Measurements from ENCODE around the gene CALM3. TPM values are rescaled to one million over a fixed set of nuclear protein-coding genes. Genes with fewer than 3 reads are reported as not detected.
"Not testable (repeated sequence)": the region's sequence is repeated elsewhere in the genome, so short reads cannot be mapped to it uniquely, and the experiment has no call there.

Gene CALM3
- polyA plus RNA-seq, 4 donors: 189 to 429 (median 298) TPM

DNA sequence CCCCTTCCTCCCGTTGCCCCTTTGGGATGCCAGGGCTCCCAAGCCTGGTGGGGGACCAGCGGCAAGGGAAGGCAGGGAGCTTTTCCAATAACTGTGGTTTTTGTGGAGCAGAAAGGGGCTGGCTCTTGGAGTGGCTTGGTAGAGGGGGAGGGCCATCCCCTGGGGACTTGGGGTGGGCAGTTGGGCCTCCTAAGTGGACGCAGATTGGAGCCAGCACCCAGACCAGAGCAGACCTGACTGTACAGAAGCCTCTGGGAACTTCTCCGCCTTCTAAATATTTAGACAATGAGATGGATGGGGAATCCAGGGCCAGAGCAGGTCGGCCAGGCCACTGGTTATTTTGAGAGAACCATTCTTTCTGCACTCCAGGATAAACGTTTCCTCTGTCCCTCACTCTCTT is 19.6 kb downstream of the CALM3 start:
- DNase-seq (no peak), FAIRE-seq (no peak)
- Histone ChIP-seq H3K4me1 (ENCODE audit: control insufficient read depth in 3 of 3, insufficient read depth in 2 of 3, low read depth in 1 of 3, low read length in 2 of 3) (peaks cover 0 to 17% (median 5%) of the 10 kb centered on the region in 3 donors), H3K4me3 (ENCODE audit: low read depth in 1 of 3, low read length in 3 of 3) (peak overlapping the region in 1 of 3 donors; percentile 8), H3K36me3 (ENCODE audit: control insufficient read depth in 3 of 3, insufficient read depth in 2 of 3, low read depth in 1 of 3, low read length in 3 of 3) (no peaks in the 10 kb centered on the region), H3K27ac (ENCODE audit: low read depth in 1 of 3, low read length in 2 of 3) (peak overlapping the region in 2 of 3 donors; percentile 52 to 74), H3K27me3 (ENCODE audit: control insufficient read depth in 3 of 3, insufficient read depth in 3 of 3, low read length in 3 of 3) (peaks cover 0 to 36% (median 0%) of the 10 kb centered on the region in 3 donors), H3K9me3 (ENCODE audit: control insufficient read depth in 2 of 2, insufficient read depth in 1 of 2, low read depth in 1 of 2, low read length in 1 of 2) (no peaks in the 10 kb centered on the region)
- 49 to 57% (median 55%) methylated on average over 5 to 6 of the region's 6 CpGs for WGBS, 3 donors

DNA sequence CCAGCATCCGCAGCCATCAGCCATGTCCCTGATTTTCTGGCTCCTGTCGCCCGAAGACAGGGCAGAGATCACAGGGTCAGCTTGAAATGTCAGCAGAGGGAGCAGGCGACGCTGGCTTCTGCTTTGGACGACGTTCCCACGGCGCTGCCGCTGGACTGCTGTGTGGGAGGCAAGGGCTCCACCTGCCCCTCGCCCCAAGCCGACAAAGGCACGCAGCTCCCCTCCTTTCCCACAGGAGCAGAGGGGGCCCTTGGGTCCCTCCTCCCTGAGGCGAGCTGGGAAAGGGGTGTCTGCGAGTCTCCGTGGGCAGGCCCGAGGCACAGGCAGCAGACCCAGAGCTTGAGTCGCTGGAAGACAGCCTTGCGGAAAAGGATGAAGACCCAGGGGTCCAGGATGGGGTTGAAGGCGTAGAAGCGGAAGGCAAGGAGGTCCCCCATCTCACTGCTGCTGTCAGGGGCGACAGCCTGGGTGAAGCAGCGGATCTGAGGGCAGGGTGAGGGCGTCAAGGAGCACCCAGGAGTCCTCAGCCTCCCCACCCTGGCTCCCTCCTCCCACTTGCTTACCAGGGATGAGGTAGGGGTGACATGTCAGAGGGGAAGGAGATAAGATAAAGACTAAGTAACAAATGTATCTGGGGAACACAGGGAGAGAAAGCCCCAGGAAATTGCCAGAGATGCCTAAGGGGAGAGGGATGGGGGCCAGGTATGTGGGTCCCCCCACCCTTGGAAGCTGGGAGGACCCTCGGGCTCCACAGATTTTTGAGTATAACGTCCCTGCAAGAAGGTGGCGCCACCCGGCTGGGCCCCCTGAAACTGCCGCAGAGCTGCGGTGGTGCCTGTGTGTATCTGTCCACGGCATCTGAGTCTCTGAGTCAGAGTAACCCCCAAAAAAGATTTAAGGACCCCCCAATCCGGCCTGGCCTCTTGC is 20.3 kb downstream of the CALM3 start:
- Histone ChIP-seq H3K27me3 (ENCODE audit: control insufficient read depth in 3 of 3, insufficient read depth in 3 of 3, low read length in 3 of 3) (peaks cover 0 to 36% (median 0%) of the 10 kb centered on the region in 3 donors), H3K9me3 (ENCODE audit: control insufficient read depth in 2 of 2, insufficient read depth in 1 of 2, low read depth in 1 of 2, low read length in 1 of 2) (no peaks in the 10 kb centered on the region), H3K36me3 (ENCODE audit: control insufficient read depth in 3 of 3, insufficient read depth in 2 of 3, low read depth in 1 of 3, low read length in 3 of 3) (no peaks in the 10 kb centered on the region), H3K4me3 (ENCODE audit: low read depth in 1 of 3, low read length in 3 of 3) (peak overlapping the region in 1 of 3 donors; percentile 8), H3K27ac (ENCODE audit: low read depth in 1 of 3, low read length in 2 of 3) (peak overlapping the region in 2 of 3 donors; percentile 52 to 74), H3K4me1 (ENCODE audit: control insufficient read depth in 3 of 3, insufficient read depth in 2 of 3, low read depth in 1 of 3, low read length in 2 of 3) (peaks cover 0 to 17% (median 5%) of the 10 kb centered on the region in 3 donors)
- DNase-seq (no peak), FAIRE-seq (no peak)
- WGBS, 3 donors: 43 to 53% (median 53%) methylated on average over 32 of the region's 32 CpGs

DNA sequence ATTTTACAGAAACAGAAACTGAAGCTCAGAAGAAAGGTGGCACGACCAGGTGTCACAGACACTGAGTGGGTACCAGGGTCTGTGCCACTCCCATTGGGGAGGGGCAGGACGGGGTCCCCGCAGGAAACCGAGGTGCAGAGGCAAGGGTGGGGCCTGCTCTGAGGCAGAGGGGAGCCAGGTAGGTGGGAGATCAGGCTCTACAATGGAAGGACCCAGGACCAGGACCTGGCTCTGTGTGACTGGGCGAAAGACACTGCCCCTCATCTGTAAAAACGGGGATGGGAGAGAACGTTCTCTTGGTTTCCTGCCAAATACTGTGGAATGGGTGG is 21.0 kb downstream of the CALM3 start:
- peaks cover 0 to 36% (median 0%) of the 10 kb centered on the region in 3 donors for H3K27me3 ChIP-seq (ENCODE audit: control insufficient read depth in 3 of 3, insufficient read depth in 3 of 3, low read length in 3 of 3)
- H3K9me3 ChIP-seq (ENCODE audit: control insufficient read depth in 2 of 2, insufficient read depth in 1 of 2, low read depth in 1 of 2, low read length in 1 of 2): no peaks in the 10 kb centered on the region
- peak overlapping the region in 1 of 3 donors; percentile 52 for H3K27ac ChIP-seq (ENCODE audit: low read depth in 1 of 3, low read length in 2 of 3)
- H3K4me1 ChIP-seq (ENCODE audit: control insufficient read depth in 3 of 3, insufficient read depth in 2 of 3, low read depth in 1 of 3, low read length in 2 of 3): peaks cover 0 to 13% (median 2%) of the 10 kb centered on the region in 3 donors
- no peak for DNase-seq
- H3K36me3 ChIP-seq (ENCODE audit: control insufficient read depth in 3 of 3, insufficient read depth in 2 of 3, low read depth in 1 of 3, low read length in 3 of 3): no peaks in the 10 kb centered on the region
- no peak overlapping the region for H3K4me3 ChIP-seq (ENCODE audit: low read depth in 1 of 3, low read length in 3 of 3)
- WGBS, 3 donors: 29 to 32% (median 30%) methylated on average over 7 of the region's 7 CpGs
- no peak for FAIRE-seq

DNA sequence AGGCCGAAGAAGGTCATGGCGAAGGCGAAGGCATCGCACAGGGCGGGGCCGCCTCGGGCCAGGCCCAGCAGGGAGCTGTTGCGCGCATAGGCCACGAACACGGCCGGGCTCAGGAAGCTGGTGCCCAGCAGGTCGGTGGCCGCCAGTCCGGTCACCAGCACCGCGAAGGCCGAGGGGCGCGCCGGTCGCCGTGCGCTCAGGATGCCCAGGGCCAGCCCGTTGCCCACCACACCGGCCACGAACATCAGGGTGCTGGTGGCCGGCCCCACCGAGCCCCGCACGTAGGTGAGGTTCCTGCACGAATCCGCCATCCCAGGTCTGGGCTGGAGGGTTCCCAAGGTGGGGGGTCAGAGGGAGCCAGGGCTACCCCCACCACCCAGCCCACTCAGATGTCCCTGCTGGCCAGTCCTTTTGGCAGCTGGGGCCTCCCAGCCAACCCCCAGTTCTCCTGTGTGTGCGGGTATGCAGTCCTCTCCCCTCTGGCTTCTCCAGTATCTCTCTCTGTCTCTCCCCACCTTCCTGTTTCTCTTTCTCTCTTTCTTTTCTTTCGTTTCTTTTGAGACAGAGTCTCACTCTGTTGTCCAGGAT is 22.9 kb downstream of the CALM3 start:
- peaks cover 0 to 36% (median 0%) of the 10 kb centered on the region in 3 donors for H3K27me3 ChIP-seq (ENCODE audit: control insufficient read depth in 3 of 3, insufficient read depth in 3 of 3, low read length in 3 of 3)
- H3K9me3 ChIP-seq (ENCODE audit: control insufficient read depth in 2 of 2, insufficient read depth in 1 of 2, low read depth in 1 of 2, low read length in 1 of 2): no peaks in the 10 kb centered on the region
- WGBS, 3 donors: 86 to 90% (median 88%) methylated on average over 17 to 35 of the region's 35 CpGs
- H3K4me1 ChIP-seq (ENCODE audit: control insufficient read depth in 3 of 3, insufficient read depth in 2 of 3, low read depth in 1 of 3, low read length in 2 of 3): peaks cover 0 to 13% (median 2%) of the 10 kb centered on the region in 3 donors
- H3K27ac ChIP-seq (ENCODE audit: low read depth in 1 of 3, low read length in 2 of 3): peak overlapping the region in 2 of 3 donors; percentile 7 to 42
- H3K36me3 ChIP-seq (ENCODE audit: control insufficient read depth in 3 of 3, insufficient read depth in 2 of 3, low read depth in 1 of 3, low read length in 3 of 3): no peaks in the 10 kb centered on the region
- no peak overlapping the region for H3K4me3 ChIP-seq (ENCODE audit: low read depth in 1 of 3, low read length in 3 of 3)
- no peak for FAIRE-seq
- DNase-seq: no peak

DNA sequence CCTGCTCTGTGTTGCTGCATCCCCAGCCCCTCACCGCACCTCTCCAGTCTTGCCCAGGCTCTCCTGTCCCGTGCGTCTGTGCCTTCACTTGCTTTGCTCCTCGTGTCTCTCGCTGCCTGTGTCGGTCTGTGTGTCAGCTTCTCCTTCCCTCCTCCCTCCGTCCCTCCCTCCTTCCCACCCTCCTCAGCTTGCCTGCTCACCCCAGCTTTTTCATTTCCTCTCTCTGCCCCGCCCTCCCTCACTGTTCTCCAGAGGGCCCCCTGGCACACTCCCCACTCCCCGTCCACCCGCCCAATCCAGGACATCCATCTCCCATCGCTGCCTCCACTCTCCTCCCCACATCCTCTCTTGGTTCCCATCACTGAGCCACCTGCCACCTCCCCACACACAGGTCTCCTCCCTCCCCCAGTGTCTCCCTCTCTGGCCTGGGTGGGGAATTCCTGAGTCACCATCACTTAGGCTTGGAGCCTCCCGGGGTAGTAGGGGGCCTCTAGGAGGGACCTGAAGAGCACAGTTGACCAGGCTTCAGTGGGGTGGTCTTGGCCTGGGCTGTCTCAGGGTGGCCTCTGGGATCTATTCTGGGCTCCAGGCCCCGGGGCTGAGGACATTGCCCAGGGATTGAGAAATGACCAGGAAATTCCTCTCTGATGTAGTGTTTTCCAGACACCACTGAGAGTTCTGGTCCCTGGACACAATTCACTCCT is 24.0 kb downstream of the CALM3 start, which contains the start of gene PTGIR:
PTGIR (minus strand) TSS at position 132 of the 704 bp plus-strand sequence. CDS start 864 bp downstream, outside the sequence.
- peak within 1 kb of the TSS in 2 of 3 donors; percentile 76 to 87 for H3K27ac ChIP-seq (ENCODE audit: low read depth in 1 of 3, low read length in 2 of 3)
- peaks cover 0 to 8% (median 0%) of the 10 kb centered on the region in 3 donors for H3K4me1 ChIP-seq (ENCODE audit: control insufficient read depth in 3 of 3, insufficient read depth in 2 of 3, low read depth in 1 of 3, low read length in 2 of 3)
- H3K36me3 ChIP-seq (ENCODE audit: control insufficient read depth in 3 of 3, insufficient read depth in 2 of 3, low read depth in 1 of 3, low read length in 3 of 3): no peaks in the 10 kb centered on the region
- FAIRE-seq: no peak
- H3K9me3 ChIP-seq (ENCODE audit: control insufficient read depth in 2 of 2, insufficient read depth in 1 of 2, low read depth in 1 of 2, low read length in 1 of 2): no peaks in the 10 kb centered on the region
- H3K4me3 ChIP-seq (ENCODE audit: low read depth in 1 of 3, low read length in 3 of 3): peak within 1 kb of the TSS in 1 of 3 donors; percentile 10
- 15 to 31% (median 18%) methylated on average over 13 of the region's 13 CpGs for WGBS, 3 donors
- H3K27me3 ChIP-seq (ENCODE audit: control insufficient read depth in 3 of 3, insufficient read depth in 3 of 3, low read length in 3 of 3): peaks cover 0 to 31% (median 0%) of the 10 kb centered on the region in 3 donors
- no peak for DNase-seq

DNA sequence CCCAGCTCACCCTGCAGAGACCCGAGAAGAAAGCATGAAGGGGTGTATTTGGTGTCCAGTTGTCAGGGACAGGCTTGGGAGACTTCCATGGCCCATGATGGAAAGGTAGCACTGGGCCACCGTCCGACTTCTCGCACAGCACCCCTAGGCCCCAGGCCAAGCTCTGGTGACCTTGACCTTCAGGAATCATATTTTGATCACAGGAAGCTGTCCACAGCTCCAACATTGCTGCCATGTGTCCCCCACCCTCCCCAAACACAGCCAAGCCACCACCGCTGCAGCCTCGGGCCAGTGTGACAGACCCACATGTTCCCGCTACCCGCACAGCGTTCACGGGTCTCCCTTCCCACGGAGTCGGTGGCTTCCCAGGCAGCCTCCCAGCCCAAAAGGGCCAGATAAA is 24.6 kb downstream of the CALM3 start:
- DNase-seq (no peak), FAIRE-seq (no peak)
- no peaks in the 10 kb centered on the region for H3K9me3 ChIP-seq (ENCODE audit: control insufficient read depth in 2 of 2, insufficient read depth in 1 of 2, low read depth in 1 of 2, low read length in 1 of 2)
- H3K4me1 ChIP-seq (ENCODE audit: control insufficient read depth in 3 of 3, insufficient read depth in 2 of 3, low read depth in 1 of 3, low read length in 2 of 3): peaks cover 0 to 8% (median 0%) of the 10 kb centered on the region in 3 donors
- H3K27me3 ChIP-seq (ENCODE audit: control insufficient read depth in 3 of 3, insufficient read depth in 3 of 3, low read length in 3 of 3): peaks cover 0 to 26% (median 0%) of the 10 kb centered on the region in 3 donors
- WGBS, 3 donors: 75 to 90% (median 85%) methylated on average over 10 to 12 of the region's 12 CpGs
- peak overlapping the region in 2 of 3 donors; percentile 76 to 87 for H3K27ac ChIP-seq (ENCODE audit: low read depth in 1 of 3, low read length in 2 of 3)
- H3K36me3 ChIP-seq (ENCODE audit: control insufficient read depth in 3 of 3, insufficient read depth in 2 of 3, low read depth in 1 of 3, low read length in 3 of 3): no peaks in the 10 kb centered on the region
- no peak overlapping the region for H3K4me3 ChIP-seq (ENCODE audit: low read depth in 1 of 3, low read length in 3 of 3)

DNA sequence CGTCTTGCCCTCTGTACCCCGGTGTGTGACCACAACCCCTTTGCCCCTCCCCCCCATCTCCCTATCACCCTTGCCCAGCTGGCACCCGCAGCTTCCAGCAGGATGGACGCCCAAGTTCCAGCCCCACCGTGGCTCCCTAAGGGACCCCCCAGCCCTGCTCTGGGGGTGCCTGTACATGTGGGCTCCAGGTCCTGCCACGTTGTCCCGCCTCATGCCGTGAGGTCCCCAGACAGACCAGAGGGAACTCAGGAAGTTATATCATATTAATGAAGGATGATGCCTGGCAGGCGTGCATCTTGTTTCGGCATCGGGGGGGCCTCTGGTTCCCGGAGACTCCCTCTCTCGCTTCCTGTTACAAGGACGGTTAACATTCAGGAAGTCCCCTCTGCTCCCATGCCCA is 25.3 kb downstream of the CALM3 start:
- Histone ChIP-seq H3K27ac (ENCODE audit: low read depth in 1 of 3, low read length in 2 of 3) (peak overlapping the region in 1 of 3 donors; percentile 87), H3K27me3 (ENCODE audit: control insufficient read depth in 3 of 3, insufficient read depth in 3 of 3, low read length in 3 of 3) (peaks cover 0 to 24% (median 0%) of the 10 kb centered on the region in 3 donors), H3K4me3 (ENCODE audit: low read depth in 1 of 3, low read length in 3 of 3) (no peak overlapping the region), H3K4me1 (ENCODE audit: control insufficient read depth in 3 of 3, insufficient read depth in 2 of 3, low read depth in 1 of 3, low read length in 2 of 3) (peaks cover 0 to 11% (median 0%) of the 10 kb centered on the region in 3 donors), H3K9me3 (ENCODE audit: control insufficient read depth in 2 of 2, insufficient read depth in 1 of 2, low read depth in 1 of 2, low read length in 1 of 2) (no peaks in the 10 kb centered on the region), H3K36me3 (ENCODE audit: control insufficient read depth in 3 of 3, insufficient read depth in 2 of 3, low read depth in 1 of 3, low read length in 3 of 3) (no peaks in the 10 kb centered on the region)
- FAIRE-seq: no peak
- 54 to 76% (median 66%) methylated on average over 14 of the region's 14 CpGs for WGBS, 3 donors
- no peak for DNase-seq

DNA sequence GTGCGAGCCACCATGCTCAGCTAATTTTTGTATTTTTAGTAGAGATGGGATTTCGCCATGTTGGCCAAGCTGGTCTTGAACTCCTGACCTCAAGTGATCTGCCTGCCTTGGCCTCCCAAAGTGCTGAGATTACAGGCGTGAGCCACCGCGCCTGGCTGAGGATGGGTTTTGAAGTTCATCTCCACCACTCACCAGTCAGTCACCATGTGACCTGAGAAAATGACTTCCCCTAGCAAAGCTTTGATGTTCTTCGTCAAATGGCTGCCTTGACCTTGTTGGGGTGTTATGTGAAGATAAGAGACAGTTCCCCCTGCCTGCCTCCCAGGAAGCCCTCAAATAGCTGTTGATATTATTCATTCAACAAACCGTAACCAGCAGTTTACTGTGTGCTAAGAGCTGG is 27.8 kb downstream of the CALM3 start:
- Histone ChIP-seq H3K27me3 (ENCODE audit: control insufficient read depth in 3 of 3, insufficient read depth in 3 of 3, low read length in 3 of 3) (peaks cover 0 to 25% (median 0%) of the 10 kb centered on the region in 3 donors), H3K4me1 (ENCODE audit: control insufficient read depth in 3 of 3, insufficient read depth in 2 of 3, low read depth in 1 of 3, low read length in 2 of 3) (peaks cover 0 to 20% (median 5%) of the 10 kb centered on the region in 3 donors)
- not testable (repeated sequence) for FAIRE-seq; H3K9me3 ChIP-seq (ENCODE audit: control insufficient read depth in 2 of 2, insufficient read depth in 1 of 2, low read depth in 1 of 2, low read length in 1 of 2); H3K36me3 ChIP-seq (ENCODE audit: control insufficient read depth in 3 of 3, insufficient read depth in 2 of 3, low read depth in 1 of 3, low read length in 3 of 3); DNase-seq; H3K4me3 ChIP-seq (ENCODE audit: low read depth in 1 of 3, low read length in 3 of 3); H3K27ac ChIP-seq (ENCODE audit: low read depth in 1 of 3, low read length in 2 of 3)
- WGBS, 3 donors: 81 to 86% (median 81%) methylated on average over 7 of the region's 7 CpGs
